KG1 (cell line): Measurements from ENCODE around the gene RAD51B.

Experiments
- DNase-seq: peaks from one replicate; lab custom pipeline; 2025; lab: John Stamatoyannopoulos, UW

RAD51B gene

GRCh38 chr14:68726093-68726695, 906.6 kb downstream of the RAD51B start:
- no peak for DNase-seq

DNA sequence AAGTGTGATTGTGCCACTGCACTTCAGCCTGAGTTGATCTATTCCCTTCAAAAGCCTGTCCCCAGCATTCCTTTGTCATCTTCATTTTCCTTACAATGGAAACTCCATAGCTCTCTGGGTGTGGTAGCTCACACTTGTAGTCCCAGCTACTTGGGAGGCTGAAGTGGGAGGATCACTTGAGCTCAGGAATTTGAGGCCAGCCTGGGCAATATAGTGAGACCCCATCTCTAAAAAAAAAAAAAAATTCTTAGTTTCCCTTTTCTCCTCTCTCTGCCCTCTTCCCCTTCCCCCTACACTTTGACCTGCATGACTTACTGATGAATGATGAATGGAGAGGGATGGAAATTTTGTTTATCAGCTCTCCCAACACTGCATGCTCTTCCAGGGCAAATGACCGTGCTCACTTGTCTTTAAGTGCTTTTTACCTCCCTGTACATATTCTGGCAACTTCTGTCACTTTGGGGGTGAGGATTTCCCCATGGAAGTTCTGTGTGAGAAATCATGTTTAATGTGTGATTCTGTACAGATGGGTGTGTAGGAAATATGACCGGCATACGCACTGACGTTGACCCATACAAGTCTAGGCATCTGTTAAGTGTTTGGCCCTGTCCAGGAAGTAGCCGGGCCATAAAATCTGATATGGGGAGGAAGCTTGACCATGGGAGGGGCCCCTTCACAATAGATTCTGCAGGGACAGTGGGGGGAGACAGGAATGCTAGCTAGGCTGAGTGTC, 907.9 kb downstream of the RAD51B start:
- DNase-seq, result no peak

- no peak for DNase-seq
Measured at GRCh38 chr14:68728342-68729106, 908.9 kb downstream of the RAD51B start.

GRCh38 chr14:68729556-68729955, 910.0 kb downstream of the RAD51B start:
- DNase-seq, result no peak

DNA sequence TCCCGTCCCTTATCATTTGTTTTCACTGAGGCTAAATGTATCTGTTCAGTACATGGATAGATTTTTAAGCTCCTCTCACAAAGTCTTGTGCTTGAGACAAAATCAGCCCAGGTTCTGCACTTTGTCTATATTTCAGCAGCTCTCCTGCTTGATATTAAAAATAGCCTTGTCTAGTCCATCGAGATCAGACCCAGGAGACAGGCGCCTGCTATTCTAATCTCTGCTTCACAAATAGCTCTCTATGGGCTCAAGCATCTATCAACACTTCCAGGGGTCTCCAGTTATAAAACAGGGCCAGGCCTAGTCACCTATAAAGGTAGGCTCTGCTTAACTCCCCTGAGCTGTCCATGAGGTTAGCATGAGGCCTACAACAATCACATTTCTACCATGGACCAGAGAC, 910.8 kb downstream of the RAD51B start:
- DNase-seq, result no peak

GRCh38 chr14:68730811-68731425, 911.3 kb downstream of the RAD51B start:
- DNase-seq, result no peak

GRCh38 chr14:68733086-68733914, 913.7 kb downstream of the RAD51B start:
- DNase-seq, result peak; percentile 28

GRCh38 chr14:68734231-68734732, 914.7 kb downstream of the RAD51B start:
- DNase-seq, result peak; percentile 14

- DNase-seq, result no peak
Measured at GRCh38 chr14:68735856-68736255, 916.3 kb downstream of the RAD51B start.

GRCh38 chr14:68736471-68736871, 916.9 kb downstream of the RAD51B start:
- DNase-seq, result no peak

DNA sequence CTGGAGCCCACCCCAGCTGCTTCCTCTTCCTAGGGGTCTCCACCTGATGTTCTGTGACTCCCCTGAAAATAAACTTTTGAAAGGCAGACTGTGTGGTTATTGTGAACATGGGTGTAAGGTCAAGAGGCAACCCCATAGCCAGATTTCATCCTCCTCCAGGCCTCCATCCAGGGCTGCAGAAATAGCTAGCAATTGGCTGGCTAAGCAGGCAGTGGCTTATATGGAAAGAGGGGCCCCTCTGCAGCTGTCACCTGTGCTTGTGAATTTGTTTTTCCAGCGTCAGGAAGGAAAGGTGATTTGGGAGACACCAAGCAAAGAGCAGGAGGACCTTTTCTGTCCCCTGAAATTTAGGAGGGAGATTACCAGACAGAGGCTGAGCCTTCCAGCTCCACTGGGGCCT, 917.5 kb downstream of the RAD51B start:
- DNase-seq, result no peak

- DNase-seq, result no peak
Measured at GRCh38 chr14:68738559-68738958, 919.0 kb downstream of the RAD51B start.

- DNase-seq, result no peak
Measured at GRCh38 chr14:68739701-68740100, 920.1 kb downstream of the RAD51B start.

DNA sequence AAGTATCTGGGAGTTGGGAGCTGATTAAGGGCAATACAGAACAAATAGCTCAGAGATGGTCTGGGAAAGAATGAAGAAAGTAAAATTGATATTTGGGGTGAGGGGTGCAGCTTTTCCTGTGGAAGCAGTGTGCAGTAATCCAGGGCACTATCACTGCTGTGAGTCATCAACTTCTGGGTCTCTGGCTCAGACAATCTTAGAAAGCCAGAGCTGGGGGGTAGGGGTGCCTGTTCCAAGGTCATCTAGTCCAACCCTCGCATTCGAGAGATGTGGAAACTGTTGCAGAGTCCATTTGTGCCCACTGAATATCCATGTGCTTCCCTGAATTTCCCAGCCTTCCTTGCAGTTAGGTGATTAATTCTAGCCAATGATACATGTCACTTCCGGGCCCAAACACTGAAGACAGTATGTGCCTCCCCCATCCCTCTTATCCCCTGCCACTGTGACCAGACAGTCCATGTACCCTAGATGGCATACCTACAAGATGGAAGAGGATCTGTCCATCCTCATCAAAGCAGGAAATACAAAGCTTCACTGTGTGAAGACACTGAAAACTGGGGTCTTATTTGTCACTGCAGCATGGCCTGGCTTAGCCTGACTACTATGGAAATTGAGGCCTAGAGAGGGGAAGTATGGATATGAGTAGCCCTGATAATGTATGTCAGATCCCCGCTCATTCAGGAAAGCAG, 921.4 kb downstream of the RAD51B start:
- no peak for DNase-seq

- no peak for DNase-seq
Measured at GRCh38 chr14:68741477-68741791, 921.9 kb downstream of the RAD51B start.

DNA sequence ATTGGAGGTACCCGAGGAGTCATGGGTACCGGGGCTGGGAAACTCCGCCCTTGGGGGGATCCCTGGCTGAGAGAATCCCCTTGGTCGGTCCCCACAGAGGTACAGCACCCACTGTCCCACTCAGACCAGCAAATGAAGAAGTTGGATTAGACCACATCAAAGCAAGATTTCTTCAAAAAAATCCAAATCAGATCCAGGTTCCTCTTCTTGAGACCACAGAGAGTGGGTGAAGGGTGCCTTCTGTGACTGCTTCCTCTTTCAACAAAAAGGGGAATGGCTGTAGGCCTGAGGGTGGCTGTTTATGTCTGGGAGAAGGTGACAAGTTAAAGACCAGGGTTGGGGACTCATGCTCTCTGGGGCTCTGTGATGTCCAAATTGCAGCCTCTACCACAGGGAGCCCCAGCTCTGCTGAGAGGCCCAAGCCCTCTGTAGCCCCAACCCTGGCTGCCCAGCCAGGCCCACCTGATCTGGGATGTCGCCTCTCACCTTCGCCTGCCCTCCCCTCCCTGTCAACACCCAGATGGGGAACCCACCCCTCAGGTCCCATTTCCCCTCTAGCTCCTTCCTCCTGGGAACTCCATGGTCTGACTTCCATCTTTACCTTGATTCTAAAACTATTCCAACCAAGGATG, 922.4 kb downstream of the RAD51B start:
- peak; percentile 75 for DNase-seq

DNA sequence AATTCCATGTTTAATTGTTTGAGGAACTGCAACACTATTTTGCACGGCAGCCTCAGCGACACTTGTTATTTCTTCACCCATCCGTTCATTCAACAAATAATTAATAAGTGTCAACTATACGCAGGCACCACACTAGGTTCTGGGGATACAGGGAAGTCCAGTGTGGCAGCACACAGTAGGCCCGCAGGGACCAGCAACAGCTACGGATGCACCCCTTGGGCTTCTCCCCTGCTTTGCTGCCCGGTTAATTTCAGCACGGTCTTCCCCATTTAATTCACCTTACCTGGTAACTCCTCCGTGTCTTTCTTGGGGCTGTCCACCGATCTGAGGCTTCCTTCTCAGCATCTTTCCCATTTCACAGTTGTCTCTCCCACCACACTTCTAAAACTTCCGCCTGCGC, 925.0 kb downstream of the RAD51B start:
- DNase-seq, result no peak

DNA sequence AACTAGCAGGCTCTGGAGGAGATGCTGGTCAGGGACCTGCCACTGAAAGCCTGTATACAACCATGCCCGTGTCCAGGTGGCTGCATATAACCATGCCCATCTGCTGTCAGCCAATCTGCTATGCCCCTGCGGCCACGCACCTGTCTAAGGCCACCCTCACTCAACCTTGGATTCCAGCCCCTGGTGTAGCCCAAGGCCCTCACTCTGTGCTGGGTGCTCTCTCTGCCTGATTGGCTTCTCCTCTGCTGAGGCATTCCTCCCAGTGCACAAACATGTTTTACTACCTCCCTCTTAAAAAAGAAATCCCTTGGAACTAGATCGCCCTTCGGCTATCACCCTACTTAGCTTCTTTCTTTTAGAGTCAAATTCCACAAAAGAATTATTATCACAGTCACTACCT, 927.8 kb downstream of the RAD51B start:
- DNase-seq, result no peak

DNA sequence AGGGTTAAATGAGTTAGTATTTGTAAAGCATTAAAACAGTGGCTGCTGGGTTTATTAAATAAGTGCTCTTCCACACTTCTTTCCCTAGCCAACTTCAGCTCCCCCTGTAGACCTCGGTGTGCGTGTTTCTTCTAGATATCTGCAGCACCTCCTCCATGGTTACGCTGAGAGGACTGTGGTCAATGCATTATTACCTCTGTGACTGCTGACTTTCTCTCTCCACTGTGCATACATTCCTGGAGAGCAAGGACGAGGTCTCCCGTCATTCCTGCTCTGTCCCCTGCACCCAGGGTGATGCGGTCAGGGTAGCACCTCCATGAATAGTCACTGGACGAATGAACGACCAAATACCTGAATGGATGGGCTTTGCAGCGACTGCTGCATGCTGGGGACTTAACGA, 928.7 kb downstream of the RAD51B start:
- no peak for DNase-seq

GRCh38 chr14:68748691-68749090, 929.1 kb downstream of the RAD51B start:
- no peak for DNase-seq
